Immature natural killer cell (primary cell): ENCODE data around the gene WDFY2. TPM values are rescaled to one million over a fixed set of nuclear protein-coding genes. Genes with fewer than 3 reads are reported as not detected.
"Not testable (repeated sequence)": the region's sequence is repeated elsewhere in the genome, so short reads cannot be mapped to it uniquely, and the experiment has no call there.

ENCODE experiments used
- DNase-seq, 3 donors: peaks; one replicate each; pipeline ENCODE4 v3.0.0; 2022; ENCODE audit warnings: mixed read lengths in 1 of 3
- H3K27ac Mint-ChIP-seq, 6 donors: one replicate each; pipeline ENCODE4 v1.8.0; 2020; ENCODE audit warnings: mixed read lengths in 6 of 6, mild to moderate bottlenecking in 5 of 6, inconsistent platforms in 4 of 6, moderate library complexity in 3 of 6
- H3K27me3 Mint-ChIP-seq, 3 donors: one replicate each; pipeline ENCODE4 v1.8.0; 2020 to 2021; ENCODE audit warnings: low read depth in 3 of 3, mild to moderate bottlenecking in 3 of 3, mixed read lengths in 3 of 3, moderate library complexity in 3 of 3, inconsistent platforms in 1 of 3
- H3K36me3 Mint-ChIP-seq, 3 donors: one replicate each; pipeline ENCODE4 v1.8.0; 2020; ENCODE audit warnings: mixed read lengths in 3 of 3, inconsistent platforms in 2 of 3, mild to moderate bottlenecking in 2 of 3
- H3K4me1 Mint-ChIP-seq, 2 donors: one replicate each; pipeline ENCODE4 v1.8.0; 2020; ENCODE audit warnings: inconsistent platforms in 2 of 2, mild to moderate bottlenecking in 2 of 2, mixed read lengths in 2 of 2, moderate library complexity in 1 of 2
- H3K4me3 Mint-ChIP-seq, 5 donors: one replicate each; pipeline ENCODE4 v1.8.0; 2020; ENCODE audit warnings: mild to moderate bottlenecking in 5 of 5, mixed read lengths in 5 of 5, inconsistent platforms in 3 of 5, moderate library complexity in 3 of 5
- H3K9me3 Mint-ChIP-seq, 6 donors: one replicate each; pipeline ENCODE4 v1.8.0; 2020; ENCODE audit warnings: mild to moderate bottlenecking in 6 of 6, mixed read lengths in 6 of 6, inconsistent platforms in 4 of 6, moderate library complexity in 3 of 6
- polyA plus RNA-seq, 3 donors: library from polyadenylated mRNA; unstranded; fragments of 300-500 nt; fragmentation: Illumina TruSeq; gene quantifications; one replicate each; pipeline ENCODE4 v1.2.3, GENCODE V29; 2021

The WDFY2 gene
- polyA plus RNA-seq, 3 donors from 2014 or later: 1.6 to 4.6 (median 3.0) TPM

DNA sequence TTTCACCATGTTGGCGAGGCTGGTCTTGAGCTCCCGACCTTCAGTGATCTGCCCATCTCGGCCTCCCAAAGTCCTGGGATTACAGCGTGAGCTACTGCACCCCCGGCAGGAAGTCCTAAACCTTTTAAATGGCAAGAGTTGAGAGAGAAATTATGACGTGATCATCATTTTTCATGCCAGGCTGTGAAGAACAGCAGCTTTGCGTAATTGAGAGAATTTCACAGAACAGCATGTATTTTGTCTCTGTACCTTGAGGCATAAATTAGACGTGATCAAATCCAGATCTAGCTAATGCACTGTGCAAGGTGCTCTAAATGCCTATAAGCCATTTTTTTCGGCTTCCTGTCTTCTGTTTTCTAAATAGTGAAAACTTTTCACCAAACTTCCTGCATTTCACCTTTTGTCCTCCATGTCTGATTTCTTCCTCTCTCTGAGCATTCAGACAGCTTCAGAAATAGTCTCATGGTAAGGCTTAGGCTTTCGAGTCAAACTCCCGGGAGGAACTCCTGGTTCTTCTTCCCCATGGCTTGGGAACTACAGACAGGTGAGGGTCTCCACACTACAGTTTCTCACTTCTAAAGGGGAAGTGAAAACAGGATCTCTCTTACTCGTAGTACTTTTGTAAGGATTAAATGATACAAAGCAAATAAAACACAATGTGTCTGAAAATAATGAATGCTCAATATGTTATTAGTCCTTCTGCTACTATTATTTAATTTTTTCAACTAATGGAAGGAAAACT is 51.0 kb downstream of the WDFY2 start:
- Mint-ChIP-seq H3K9me3 (no peaks in the 10 kb centered on the region), H3K4me3 (no peak overlapping the region), H3K27ac (peak overlapping the region in 1 of 6 donors; percentile 54), H3K27me3 (peaks cover 0 to 2% (median 1%) of the 10 kb centered on the region in 3 donors), H3K4me1 (peaks cover 18 to 44% of the 10 kb centered on the region in 2 donors), H3K36me3 (peaks cover 0 to 7% (median 4%) of the 10 kb centered on the region in 3 donors)
- DNase-seq: no peak

DNA sequence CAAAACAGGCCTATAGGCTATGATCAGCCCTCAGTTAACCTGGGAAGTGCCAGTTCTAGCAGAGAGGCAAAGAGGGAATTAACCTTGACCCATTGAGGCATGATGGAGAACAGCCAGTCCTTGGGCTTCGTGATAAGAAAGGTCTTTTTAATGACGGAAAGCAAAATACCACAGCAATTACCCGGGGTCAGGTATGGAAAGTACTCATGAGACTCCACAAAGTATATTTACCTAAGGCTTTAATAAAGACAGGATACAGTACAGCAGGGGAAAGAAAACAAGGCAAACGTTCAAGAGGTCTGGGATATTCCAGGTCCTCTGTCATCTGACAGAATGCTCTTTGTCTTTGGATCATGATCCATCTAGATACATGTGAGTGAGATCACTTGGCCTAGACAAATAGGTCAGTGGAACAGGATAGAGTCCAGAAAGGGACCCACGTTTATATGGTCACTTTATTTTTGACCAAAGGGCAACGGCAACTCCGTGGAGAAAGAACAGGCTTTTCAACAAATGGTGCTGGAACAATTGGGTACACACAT is 52.2 kb downstream of the WDFY2 start:
- Mint-ChIP-seq H3K36me3 (peaks cover 0 to 7% (median 4%) of the 10 kb centered on the region in 3 donors), H3K9me3 (no peaks in the 10 kb centered on the region), H3K27me3 (peaks cover 0 to 2% (median 1%) of the 10 kb centered on the region in 3 donors), H3K4me3 (no peak overlapping the region), H3K27ac (no peak overlapping the region), H3K4me1 (peaks cover 17 to 41% of the 10 kb centered on the region in 2 donors)
- no peak for DNase-seq

DNA sequence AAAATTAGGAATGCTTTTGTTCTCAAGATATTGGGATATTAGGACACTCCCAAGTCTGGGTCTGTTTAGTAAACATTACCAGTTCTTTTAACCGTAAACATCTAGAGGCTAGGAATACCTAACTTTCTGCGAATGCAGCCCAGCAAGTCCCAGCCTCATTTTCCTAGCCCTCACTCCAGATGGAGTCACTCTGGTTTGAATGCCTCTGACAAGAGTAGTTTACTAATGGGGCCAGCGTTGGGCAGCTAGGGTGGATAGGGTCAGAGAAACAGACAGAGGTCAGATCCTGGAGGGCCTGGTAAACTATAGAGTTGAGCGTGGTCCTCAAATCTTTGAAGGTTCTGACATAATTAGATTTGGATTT is 53.6 kb downstream of the WDFY2 start:
- peaks cover 13 to 32% of the 10 kb centered on the region in 2 donors for H3K4me1 Mint-ChIP-seq
- peaks cover 0 to 10% (median 4%) of the 10 kb centered on the region in 3 donors for H3K36me3 Mint-ChIP-seq
- peaks cover 0 to 2% (median 1%) of the 10 kb centered on the region in 3 donors for H3K27me3 Mint-ChIP-seq
- peak overlapping the region in 1 of 6 donors; percentile 1 for H3K27ac Mint-ChIP-seq
- H3K4me3 Mint-ChIP-seq: no peak overlapping the region
- no peaks in the 10 kb centered on the region for H3K9me3 Mint-ChIP-seq
- DNase-seq: no peak

DNA sequence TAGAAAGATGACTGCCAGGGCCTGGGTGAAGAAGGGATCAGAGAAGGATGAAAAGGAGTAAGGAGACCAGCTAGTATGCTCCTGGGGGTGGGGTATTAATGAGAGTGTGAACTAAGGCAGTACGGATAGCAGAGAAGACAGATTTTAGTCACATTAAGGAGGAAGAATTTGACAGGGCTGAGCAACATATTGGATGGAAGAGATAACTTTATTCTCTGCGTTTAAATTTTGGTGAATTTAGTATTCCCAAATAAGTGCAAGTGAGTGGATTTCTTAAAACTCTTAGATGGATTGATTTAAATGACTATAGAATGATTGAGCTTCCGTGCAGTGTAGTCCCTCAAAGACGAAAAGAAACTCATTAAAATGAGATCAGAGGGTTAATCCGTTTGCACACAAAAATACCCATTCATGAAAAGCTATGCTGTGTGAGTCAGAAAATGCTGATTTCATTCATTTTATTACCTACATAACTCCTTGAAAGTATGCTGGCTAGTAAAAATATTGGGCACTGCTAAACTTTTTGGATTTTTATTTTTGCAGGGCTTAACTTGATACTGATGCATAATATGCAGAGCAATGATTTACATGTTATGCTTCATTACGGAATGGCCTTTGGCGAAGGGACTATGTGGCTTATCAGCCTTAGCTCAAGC is 54.1 kb downstream of the WDFY2 start:
- Mint-ChIP-seq H3K36me3 (peaks cover 0 to 10% (median 4%) of the 10 kb centered on the region in 3 donors), H3K4me1 (peaks cover 17 to 35% of the 10 kb centered on the region in 2 donors), H3K27ac (peak overlapping the region in 2 of 6 donors; percentile 1 to 55), H3K27me3 (peaks cover 0 to 1% (median 0%) of the 10 kb centered on the region in 3 donors), H3K9me3 (no peaks in the 10 kb centered on the region), H3K4me3 (no peak overlapping the region)
- DNase-seq: no peak

DNA sequence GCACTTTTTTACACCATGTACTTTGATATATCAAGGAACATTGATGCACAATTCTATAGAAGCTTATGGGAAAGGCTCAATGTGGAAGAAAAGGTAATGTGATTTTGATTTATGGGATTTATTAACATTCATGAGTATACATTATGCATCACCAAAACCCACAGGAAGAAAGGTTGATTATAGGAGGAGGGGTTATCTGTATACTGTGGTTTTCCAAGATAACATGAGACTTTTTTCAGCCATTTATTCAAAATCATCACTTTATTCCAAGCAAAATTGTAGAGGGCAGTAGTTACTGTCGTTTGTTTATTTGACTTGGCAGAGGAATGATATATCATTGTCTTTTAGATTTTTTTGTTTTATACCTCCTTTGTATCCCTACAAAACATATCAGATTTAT is 54.9 kb downstream of the WDFY2 start:
- H3K4me3 Mint-ChIP-seq: no peak overlapping the region
- DNase-seq: no peak
- H3K27ac Mint-ChIP-seq: peak overlapping the region in 1 of 6 donors; percentile 39
- H3K27me3 Mint-ChIP-seq: peaks cover 0 to 1% (median 0%) of the 10 kb centered on the region in 3 donors
- H3K36me3 Mint-ChIP-seq: peaks cover 0 to 10% (median 4%) of the 10 kb centered on the region in 3 donors
- H3K9me3 Mint-ChIP-seq: no peaks in the 10 kb centered on the region
- H3K4me1 Mint-ChIP-seq: peaks cover 25 to 43% of the 10 kb centered on the region in 2 donors

DNA sequence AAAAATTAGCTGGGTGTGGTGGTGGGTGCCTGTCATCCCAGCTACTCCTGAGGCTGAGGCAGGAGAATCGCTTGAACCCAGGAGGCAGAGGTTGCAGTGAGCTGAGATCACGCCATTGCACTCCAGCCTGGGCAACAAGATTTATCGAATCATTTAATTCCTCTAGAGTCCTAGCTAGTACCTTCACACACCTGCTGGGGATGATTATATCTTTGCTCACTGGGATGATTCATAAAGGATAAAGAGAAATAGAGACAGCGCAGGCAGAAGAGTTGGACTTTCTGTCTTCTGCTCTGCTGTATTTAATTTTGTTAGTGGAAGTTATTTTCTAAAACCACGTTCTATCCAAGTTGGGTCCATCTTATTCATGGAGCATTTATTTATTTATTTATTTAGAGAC is 56.4 kb downstream of the WDFY2 start:
- not testable (repeated sequence) for H3K27me3 Mint-ChIP-seq, H3K9me3 Mint-ChIP-seq, H3K27ac Mint-ChIP-seq, DNase-seq, H3K36me3 Mint-ChIP-seq, H3K4me3 Mint-ChIP-seq
- H3K4me1 Mint-ChIP-seq: peaks cover 30 to 47% of the 10 kb centered on the region in 2 donors

DNA sequence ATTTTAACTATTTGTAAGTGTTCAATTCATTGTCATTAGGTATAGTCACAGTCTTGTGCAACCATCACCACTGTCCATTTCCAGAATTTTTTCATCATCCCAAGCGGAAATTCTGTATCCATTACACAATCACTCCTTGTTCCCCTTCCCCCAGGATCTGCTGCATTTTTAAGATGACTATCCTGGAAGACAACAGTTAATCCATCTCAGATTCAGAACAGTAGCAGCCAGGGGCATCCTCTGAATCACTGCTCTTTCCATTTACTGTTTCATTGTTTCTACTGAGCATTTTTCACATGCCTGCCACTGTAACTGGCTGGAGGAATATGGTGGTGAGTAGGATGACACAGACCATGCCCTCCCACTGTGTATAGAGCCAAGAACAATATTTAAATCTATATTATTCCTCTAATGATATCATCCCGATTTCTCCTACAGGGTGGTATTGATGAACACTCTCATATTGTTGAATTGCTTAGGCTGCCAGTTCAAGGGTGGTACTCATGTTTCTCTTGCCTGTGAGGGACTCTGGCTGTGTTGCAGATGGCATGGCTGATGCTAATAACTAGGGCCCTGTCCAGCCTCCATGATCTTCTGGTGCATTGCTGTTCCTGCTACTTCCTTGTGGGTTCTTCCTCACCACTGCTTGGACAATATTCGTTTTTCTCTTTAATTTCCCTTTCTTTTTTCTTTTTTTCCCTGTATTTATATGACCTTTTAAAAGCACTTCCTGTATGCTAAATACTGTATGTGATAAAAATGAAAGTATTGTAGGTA is 59.0 kb downstream of the WDFY2 start:
- no peak for DNase-seq
- peaks cover 0 to 4% (median 0%) of the 10 kb centered on the region in 3 donors for H3K36me3 Mint-ChIP-seq
- peak overlapping the region in 4 of 5 donors; percentile 30 to 74 (median 62) for H3K4me3 Mint-ChIP-seq
- H3K27ac Mint-ChIP-seq: peak overlapping the region; percentile 55 to 88 (median 77)
- H3K27me3 Mint-ChIP-seq: no peaks in the 10 kb centered on the region
- H3K9me3 Mint-ChIP-seq: no peaks in the 10 kb centered on the region
- peaks cover 43 to 53% of the 10 kb centered on the region in 2 donors for H3K4me1 Mint-ChIP-seq

DNA sequence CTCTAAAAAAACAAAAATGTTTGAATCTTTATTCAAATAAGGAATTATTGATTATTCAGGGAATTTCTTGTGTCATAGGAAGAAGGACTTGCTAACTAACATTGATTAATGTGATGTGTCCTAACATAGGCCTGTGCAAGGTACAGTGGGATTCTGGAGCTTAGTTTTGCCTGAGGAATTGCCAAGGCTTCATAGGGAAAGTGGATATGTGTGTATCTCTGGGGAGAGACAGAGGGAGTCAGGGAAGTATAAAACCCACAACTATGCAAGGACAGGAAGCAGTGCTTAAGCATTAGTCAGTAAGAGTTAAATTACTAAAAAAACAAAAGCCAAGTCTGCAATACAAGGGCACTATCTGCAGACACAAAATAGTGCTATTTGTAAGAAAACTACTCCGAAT is 59.6 kb downstream of the WDFY2 start:
- no peaks in the 10 kb centered on the region for H3K9me3 Mint-ChIP-seq
- H3K4me3 Mint-ChIP-seq: peak overlapping the region in 4 of 5 donors; percentile 30 to 74 (median 62)
- H3K27me3 Mint-ChIP-seq: no peaks in the 10 kb centered on the region
- peak overlapping the region; percentile 28 to 88 (median 77) for H3K27ac Mint-ChIP-seq
- peaks cover 0 to 4% (median 0%) of the 10 kb centered on the region in 3 donors for H3K36me3 Mint-ChIP-seq
- DNase-seq: no peak
- peaks cover 43 to 52% of the 10 kb centered on the region in 2 donors for H3K4me1 Mint-ChIP-seq

DNA sequence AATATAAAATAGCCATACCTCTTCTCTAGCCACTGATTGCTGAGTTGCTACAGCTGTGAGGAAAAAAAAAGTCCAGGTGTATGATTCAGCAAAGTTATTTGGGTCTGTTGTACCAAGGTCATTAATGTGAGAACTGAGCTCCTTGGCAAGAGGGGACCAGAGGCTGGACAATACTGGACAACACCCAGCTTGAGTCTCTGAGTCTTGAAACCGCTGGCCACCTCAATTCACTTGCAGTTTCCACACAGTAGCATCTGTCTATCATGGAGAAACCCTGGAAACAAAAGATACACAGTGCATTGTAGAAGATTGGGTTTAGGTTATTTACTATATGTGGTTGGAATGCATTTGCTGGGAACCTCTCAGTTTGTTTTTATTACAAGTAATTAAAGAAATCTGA is 60.4 kb downstream of the WDFY2 start:
- peak in 2 of 3 donors; percentile 6 to 25 for DNase-seq

DNA sequence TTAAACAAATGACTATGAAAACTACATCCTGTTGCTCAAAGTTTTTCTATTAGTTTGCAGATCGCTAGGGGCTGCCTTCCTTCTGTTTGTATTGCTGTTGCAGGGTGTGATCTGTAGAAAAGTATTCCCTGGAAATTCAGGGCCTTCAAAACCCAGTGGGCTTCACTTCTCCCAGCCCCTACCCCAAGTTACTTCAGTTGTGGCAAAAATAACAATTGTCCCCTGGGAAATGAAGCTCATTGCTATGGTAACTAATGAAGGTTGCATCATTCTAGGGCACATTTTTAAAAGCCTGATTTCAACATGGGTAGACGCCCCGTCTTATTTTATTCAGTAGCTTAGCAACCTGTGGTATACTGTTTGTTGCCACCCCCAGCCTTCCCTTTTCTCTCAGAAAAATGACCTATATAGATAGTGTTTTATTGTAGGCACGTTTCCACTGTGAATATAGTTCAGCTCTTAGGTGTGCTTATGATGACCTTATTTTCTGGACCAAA is 60.9 kb downstream of the WDFY2 start:
- Mint-ChIP-seq H3K36me3 (peaks cover 0 to 4% (median 0%) of the 10 kb centered on the region in 3 donors), H3K4me3 (peak overlapping the region; percentile 39 to 71 (median 48)), H3K27ac (peak overlapping the region; percentile 69 to 98 (median 86)), H3K9me3 (no peaks in the 10 kb centered on the region), H3K27me3 (no peaks in the 10 kb centered on the region), H3K4me1 (peaks cover 43 to 47% of the 10 kb centered on the region in 2 donors)
- peak; percentile 56 to 67 (median 59) for DNase-seq

More for the DNA sequence above, 60.4 kb downstream of the WDFY2 start:
- H3K27ac Mint-ChIP-seq: peak overlapping the region; percentile 69 to 98 (median 86)
- H3K9me3 Mint-ChIP-seq: no peaks in the 10 kb centered on the region
- no peaks in the 10 kb centered on the region for H3K27me3 Mint-ChIP-seq
- H3K36me3 Mint-ChIP-seq: peaks cover 0 to 4% (median 0%) of the 10 kb centered on the region in 3 donors
- H3K4me3 Mint-ChIP-seq: peak overlapping the region in 4 of 5 donors; percentile 15 to 71 (median 48)
- H3K4me1 Mint-ChIP-seq: peaks cover 43 to 47% of the 10 kb centered on the region in 2 donors

DNA sequence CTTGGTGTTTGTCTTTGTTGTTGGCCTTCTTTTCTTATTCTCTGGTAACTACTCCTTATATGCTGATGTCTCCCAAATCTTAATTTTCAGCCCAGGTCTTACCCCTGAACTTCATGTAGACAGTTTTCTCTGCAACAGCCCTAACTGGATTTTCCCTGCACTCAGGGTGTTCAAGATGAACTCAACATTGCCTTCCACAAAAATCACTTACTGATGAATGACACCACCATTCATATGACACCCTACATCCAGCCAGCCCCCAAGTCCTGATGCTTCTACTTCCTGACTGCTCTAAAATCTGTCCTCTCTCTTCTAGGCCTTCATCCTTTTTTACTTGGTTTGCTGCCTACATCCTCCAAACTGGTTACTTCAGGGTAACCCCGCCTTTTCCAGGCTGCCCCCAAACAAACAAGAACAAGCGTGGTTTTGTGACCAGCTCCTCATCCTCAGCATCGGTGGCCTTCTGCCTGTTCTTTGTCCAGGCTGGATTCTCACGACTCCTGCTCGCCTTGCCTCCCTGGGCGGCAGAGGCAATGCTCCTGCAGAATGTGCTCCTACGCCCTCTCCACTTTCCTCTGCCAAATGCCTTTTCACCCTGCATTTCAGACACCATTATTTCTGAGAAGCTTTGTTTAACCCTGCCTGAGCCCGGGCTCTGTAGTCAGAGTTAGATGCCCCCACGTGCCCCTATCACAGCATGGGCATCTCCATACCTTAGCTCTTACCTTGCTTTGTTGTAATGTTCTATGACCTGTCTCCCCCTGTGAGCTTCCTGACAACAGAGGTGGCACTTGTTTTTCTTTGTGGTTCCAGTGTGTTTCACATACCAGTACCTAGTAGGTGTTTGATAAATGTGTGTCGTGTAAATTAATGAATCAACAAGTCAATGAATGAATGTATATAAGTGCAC is 61.8 kb downstream of the WDFY2 start:
- no peak for DNase-seq
- Mint-ChIP-seq H3K4me1 (peaks cover 43 to 48% of the 10 kb centered on the region in 2 donors), H3K27ac (peak overlapping the region; percentile 69 to 98 (median 86))

DNA sequence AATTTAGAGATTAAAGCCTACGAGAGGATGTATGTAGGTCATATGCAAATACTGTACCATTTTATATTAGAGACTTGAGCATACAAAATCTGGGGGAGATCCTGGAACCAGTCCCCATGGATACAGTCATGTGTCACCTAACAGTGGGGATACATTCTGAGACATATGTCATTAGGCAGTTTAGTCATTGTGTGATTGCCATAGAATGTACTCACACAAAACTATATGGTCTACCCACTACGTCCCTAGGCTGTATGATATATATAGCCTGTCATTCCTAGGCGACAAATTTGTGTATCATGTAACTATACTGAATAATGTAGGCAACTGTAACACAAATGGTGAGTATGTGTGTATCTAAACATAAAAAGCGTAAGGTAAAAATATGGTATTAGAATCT is 62.8 kb downstream of the WDFY2 start:
- Mint-ChIP-seq H3K36me3 (peaks cover 0 to 5% (median 0%) of the 10 kb centered on the region in 3 donors), H3K4me1 (peaks cover 50 to 56% of the 10 kb centered on the region in 2 donors), H3K4me3 (no peak overlapping the region), H3K27ac (peak overlapping the region in 1 of 6 donors; percentile 98), H3K9me3 (no peaks in the 10 kb centered on the region), H3K27me3 (no peaks in the 10 kb centered on the region)
- no peak for DNase-seq

More for the DNA sequence above, 61.8 kb downstream of the WDFY2 start:
- Mint-ChIP-seq H3K4me3 (peak overlapping the region; percentile 36 to 71 (median 48)), H3K9me3 (no peaks in the 10 kb centered on the region), H3K36me3 (peaks cover 0 to 4% (median 0%) of the 10 kb centered on the region in 3 donors), H3K27me3 (no peaks in the 10 kb centered on the region)
